T-helper 2 cell treated with Interferon-gamma antibody and Interleukin-4, amounts not matched to agents 100 ng/mL and 5 ng/mL, for 36 hours (primary cell): ENCODE data around the gene ANAPC16. TPM values are rescaled to one million over a fixed set of nuclear protein-coding genes. Genes with fewer than 3 reads are reported as not detected.
"Not testable (repeated sequence)": the region's sequence is repeated elsewhere in the genome, so short reads cannot be mapped to it uniquely, and the experiment has no call there.

Experiments
- intact Hi-C: fragments of 100-400 bp; cut with micrococcal nuclease; formaldehyde crosslinking; loops from one replicate; pipeline ENCODE4 v1.15.1; 2023
- total RNA-seq: library from RNA; stranded (reverse); gene quantifications from 2 replicates; pipeline ENCODE4 v1.2.3, GENCODE V29; 2022

Gene ANAPC16
- total RNA-seq = 78.7 and 82.1 TPM in 2 replicates

DNA sequence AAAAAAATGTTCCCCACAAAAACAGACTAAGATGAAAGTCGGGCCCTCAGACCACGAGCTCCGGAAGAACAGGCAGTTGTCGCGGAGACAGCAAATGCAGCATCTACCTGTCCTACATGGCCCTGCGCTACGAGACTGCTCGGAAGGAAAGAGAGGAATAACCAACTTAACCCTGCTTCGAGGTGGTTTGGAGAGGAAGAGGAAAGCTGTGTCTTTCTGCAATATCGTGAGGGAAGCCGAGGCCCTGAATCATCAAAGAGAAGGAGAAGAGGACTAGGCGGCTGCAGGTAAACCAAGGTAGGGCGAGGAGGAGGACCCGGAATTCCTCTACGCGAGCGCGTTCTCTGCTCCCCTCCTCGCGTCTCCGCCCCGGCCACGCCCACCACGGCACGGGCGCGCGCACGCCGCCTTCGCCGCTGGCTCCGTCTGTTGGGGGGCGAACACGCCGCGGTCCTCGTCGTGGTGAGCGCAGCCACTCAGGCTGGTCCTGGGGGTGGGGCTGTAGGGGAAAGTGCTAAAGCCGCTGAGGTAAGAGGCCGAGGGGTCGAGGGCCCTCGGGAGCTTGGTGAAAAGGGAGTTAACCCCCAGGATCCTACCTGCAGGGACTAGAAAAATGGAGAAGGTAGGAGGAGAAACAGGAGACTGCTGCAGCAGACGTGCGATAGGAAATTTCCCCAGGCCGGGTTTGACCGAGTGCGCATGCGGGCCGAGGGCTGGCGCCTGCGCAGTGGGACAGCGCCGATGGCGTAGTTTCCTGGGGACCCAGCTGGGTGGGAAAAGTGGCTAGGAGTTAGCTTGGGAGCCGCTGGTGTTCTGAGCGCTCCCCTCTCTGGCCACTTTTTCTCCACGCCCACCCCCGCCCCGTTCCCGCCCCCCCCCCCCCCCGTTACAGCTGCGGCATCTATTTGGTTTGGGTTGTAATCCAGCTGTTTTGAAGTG lies at the start of gene ANAPC16, which contains the start of gene ASCC1:
Gene ANAPC16, plus strand, starts transcription at position 402 of the 939 bp plus-strand sequence. CDS start 7,903 bp downstream, outside the sequence.
Gene ASCC1, minus strand, starts transcription at position 666 of the 939 bp plus-strand sequence. CDS start 2,978 bp downstream, outside the sequence.
- intact Hi-C loops = loop anchor here (1.0 to 5.0 kb wide), 6 partner anchors 32 to 127 kb away; partner anchors contain the start of genes DDIT4 and SPOCK2

GRCh38 chr10:72167118-72167517 lies 48.7 kb upstream of the ANAPC16 start:
- intact Hi-C loops = no loop called here

DNA sequence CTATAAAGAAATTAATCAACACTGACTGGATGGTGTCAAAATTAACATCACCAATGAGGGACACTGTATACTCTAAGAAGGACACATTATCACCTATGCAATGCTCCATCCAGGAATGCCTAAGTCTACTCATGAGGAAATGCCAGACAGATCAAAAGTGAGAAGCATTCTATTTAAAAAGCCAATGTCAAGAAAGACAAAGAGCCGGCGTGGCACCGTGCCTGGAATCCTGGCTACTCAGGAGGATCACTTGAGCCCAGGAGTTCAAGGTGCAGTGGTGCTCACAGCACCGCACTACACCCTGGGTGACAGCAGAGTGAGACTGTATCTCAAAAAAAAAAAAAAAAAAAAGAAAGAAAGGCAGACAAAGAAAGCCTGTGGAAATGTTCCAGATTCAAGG lies 45.5 kb upstream of the ANAPC16 start:
- intact Hi-C loops = no loop called here

GRCh38 chr10:72170733-72171132 lies 45.1 kb upstream of the ANAPC16 start:
- intact Hi-C loops = no loop called here

- intact Hi-C loops = no loop called here
These were observed 44.6 kb upstream of the ANAPC16 start for GRCh38 chr10:72171175-72171630.

- intact Hi-C loops = no loop called here
These were observed 42.6 kb upstream of the ANAPC16 start for GRCh38 chr10:72173262-72173618.

DNA sequence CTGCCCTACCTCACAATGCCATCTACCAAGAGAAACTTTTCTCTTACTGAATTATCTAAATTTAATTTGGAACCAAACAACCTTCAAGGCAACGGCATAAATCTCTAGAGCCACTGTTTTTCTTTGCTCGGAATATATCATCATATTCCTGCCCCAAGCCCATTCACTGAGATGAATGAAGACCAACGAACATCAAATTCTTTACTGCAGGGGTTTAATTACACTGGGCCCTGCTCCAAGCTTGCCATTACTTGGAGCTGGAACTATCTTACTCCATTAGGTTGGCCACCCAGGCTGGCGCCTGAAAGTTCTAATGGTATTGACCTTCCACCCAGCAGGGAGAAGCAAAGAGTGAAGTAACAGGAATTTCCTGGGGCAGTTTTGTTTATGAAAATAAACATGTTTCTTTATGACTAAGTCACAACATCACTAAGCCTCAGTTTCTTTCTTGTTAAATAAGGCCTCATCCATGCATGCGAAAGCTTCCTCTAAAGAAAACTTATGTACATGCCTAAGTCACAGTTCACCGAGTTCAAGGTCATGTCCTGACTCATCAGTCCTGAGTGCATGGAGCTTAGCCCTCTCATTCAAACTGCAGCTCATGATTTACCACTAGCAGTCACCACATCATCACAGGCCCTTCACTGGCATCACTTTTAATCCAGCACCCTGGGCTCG lies 42.1 kb upstream of the ANAPC16 start:
- intact Hi-C loops = no loop called here

DNA sequence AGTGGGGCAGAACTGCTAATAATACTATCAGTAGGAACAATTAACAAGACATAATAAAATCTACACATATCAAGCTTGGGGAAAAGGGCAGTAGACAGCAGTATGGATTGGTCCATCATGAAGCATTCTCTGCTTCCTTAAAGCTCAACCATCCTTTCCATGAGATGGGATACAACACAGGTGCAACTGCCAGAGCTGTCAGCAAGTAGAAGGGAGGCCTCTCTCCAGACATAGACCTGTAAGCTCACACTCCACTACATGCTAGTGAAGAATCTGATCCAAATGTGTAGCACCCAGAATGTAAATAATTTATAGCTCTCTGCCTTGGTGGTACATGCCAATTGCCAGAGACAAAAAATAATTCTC lies 41.5 kb upstream of the ANAPC16 start:
- intact Hi-C loops = no loop called here

DNA sequence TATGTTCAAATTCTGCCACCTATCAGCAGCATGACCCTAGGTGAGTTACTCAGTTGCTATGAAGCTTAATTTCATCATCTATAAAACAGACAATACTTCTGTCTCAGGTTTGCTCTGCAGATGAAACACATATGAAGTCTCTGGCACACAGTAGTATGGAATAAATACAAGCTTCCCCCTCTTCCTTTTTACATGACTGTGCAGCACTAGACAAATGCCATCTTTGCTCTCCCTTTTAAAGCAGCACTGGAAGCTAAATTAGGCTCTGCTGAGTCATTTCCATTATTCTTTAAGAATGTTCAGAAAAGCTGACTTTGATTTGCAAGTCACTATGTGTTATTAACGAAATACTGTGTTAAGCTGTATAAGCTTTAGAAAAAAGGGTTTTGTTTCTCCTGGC lies 40.7 kb upstream of the ANAPC16 start:
- intact Hi-C loops = no loop called here

DNA sequence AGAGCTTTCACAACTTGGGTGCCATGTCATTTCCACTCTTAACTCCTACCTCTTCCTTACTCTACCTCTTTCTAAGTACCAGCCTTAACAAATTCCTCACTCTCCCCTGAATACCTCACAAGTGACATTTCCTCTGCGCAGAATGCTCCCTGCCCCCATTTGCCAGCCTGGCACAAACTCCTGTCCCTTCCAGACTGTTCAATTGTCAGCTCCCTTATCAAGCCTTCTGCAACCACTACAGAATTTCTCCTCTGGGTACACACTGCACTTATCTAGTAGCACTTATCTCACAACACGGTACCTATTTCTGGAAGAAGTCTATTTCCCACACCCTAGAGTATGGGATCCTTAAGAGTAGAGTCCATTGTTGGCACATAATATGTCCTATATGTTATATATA lies 39.1 kb upstream of the ANAPC16 start:
- intact Hi-C loops = no loop called here

GRCh38 chr10:72177454-72177853 lies 38.4 kb upstream of the ANAPC16 start:
- intact Hi-C loops = no loop called here

DNA sequence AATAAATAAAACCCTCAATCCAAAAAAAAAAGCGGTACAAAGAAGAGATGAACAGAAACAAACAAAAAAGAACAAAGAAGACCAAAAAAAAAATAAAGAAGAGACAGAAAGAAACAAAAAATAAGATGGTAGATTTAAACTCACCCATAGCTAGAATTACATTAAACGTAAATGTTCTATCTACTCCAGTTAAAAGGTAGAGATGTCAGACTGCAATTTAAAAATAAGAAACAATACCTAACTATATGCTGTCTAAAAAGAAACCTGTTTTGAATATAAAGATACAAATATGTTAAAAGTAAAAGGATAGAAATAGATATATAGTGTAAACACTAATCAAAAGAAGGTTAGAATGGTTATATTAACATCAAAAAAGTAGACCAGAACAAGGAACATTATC lies 31.7 kb upstream of the ANAPC16 start:
- intact Hi-C loops = no loop called here

- intact Hi-C loops = no loop called here
These were observed 29.4 kb upstream of the ANAPC16 start for GRCh38 chr10:72186258-72186981.

DNA sequence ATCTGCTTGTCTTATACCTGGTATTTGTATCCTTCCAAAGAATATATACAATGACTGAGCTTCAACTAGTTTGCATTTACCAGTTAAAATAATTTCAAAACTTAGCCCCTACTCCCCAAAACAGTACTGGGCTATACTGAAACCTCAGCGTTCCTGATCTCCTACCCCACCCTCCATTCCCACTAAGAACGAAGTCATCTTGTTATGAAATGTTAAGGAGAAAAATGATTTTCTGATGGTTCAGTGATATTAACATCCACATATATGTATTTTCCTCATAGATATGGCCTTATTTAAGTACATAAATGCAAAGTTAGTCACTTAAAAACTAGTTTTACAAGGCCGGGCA lies 28.9 kb upstream of the ANAPC16 start:
- intact Hi-C loops = no loop called here

DNA sequence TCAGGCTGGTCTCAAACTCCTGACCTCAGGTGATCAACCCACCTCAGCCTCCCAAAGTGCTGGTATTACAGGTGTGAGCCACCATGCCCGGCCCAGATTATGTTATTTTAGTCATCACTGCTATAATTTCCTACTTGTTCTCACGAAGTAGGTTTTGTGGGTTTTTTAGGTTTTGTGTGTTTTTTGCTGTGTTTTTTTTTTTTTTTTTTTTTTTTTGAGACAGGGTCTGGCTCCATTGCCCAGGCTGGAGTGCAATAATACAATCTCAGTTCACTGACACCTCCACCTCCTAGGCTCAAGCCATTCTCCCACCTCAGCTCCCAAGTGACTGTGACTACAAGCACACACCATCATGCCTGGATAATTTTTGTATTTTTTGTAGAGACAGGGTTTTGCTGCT lies 20.9 kb upstream of the ANAPC16 start:
- intact Hi-C loops = no loop called here

DNA sequence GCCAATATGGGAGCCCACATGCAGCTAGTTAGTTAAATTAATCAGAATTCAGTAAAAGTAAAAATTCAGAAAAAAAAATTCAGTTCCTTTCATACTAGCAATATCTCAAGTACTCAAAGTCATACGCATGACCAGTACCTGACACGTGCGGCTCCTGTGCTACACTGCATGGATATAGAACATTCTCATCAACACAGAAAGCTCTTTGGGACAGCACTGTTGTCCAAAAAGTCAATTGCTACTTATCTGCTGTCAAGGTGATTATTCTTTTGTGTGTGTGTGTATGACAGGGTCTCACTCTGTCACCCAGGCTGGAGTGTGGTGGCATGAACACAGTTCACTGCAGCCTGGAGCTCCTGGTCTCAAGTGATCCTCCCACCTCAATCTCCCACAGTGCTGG lies 14.9 kb upstream of the ANAPC16 start:
- intact Hi-C loops = no loop called here

DNA sequence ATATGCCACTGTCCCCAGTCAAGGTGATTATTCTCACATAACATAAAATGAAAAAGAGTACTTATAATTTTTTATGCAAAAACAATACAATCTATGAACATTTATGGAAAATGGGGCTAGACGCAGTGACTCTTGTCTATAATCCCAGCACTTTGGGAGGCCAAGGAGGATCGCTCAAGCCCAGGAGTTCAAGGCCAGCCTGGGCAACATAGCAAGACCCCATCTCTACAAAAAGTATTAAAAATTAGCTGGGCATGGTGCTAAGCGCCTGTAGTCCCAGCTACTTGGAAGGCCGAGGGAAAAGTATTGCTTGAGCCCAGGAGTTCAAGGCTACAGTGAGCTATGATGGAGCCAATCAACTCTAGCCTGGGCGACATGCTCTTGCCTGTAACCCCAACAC lies 14.5 kb upstream of the ANAPC16 start:
- intact Hi-C loops = no loop called here

- intact Hi-C loops = no loop called here
These were observed 11.5 kb upstream of the ANAPC16 start for GRCh38 chr10:72204296-72204695.

- intact Hi-C loops = no loop called here
These were observed 11.1 kb upstream of the ANAPC16 start for GRCh38 chr10:72204724-72205123.

GRCh38 chr10:72206511-72207229 lies 9.1 kb upstream of the ANAPC16 start:
- intact Hi-C loops = no loop called here

DNA sequence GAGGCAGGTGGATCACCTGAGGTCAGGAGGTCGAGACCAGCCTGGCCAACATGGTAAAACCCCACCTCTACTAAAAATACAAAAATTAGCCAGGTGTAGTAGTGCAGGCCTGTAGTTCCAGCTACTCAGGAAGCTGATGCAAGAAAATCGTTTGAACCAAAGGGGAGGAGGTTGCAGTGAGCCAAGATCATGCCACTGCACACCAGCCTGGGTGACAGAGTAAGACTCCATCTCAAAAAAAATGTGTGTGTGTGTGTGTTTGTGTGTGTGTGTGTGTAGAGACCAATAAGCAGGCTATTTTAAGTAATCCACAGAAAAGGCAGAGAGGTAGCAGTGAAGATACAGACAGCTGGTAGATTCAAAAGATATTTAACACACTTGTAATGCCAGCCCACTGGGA lies 7.3 kb upstream of the ANAPC16 start:
- intact Hi-C loops = not testable (repeated sequence)
